HepG2 (cell line): ENCODE results near the gene TMEM217. TPM values are rescaled to one million over a fixed set of nuclear protein-coding genes. Genes with fewer than 3 reads are reported as not detected.
A peak's percentile ranks its signal among the peaks of the same experiment; 100 is the strongest.

Experiments
- GRHL1 ChIP-seq: sonication (generic); formaldehyde crosslinking; conservative IDR thresholded peaks from 2 replicates; pipeline ENCODE4 v1.8.0; 2022; ENCODE audit warnings: missing genetic modification reagents
- HHEX ChIP-seq: IDR thresholded peaks from 2 replicates; pipeline ENCODE4 v1.6.1; 2016; ENCODE audit warnings: control low read depth
- IRF2 ChIP-seq: IDR thresholded peaks from 2 replicates; pipeline ENCODE4 v1.6.1; 2018; ENCODE audit warnings: missing genetic modification reagents, missing compliant biosample characterization
- NONO ChIP-seq, 2 experiments: fragments of 450-650 bp in 1 of 2; sonication (generic) in 1 of 2; formaldehyde crosslinking in 1 of 2; IDR thresholded peaks in 1 of 2; conservative IDR thresholded peaks in 1 of 2; 2 replicates each; pipeline versions ENCODE4 v1.6.1 to v1.8.0; 2017 to 2022; ENCODE audit warnings: mild to moderate bottlenecking in 1 of 2, missing genetic modification reagents in 1 of 2, moderate library complexity in 1 of 2
- PHF8 ChIP-seq: sonication (generic); formaldehyde crosslinking; IDR thresholded peaks from 2 replicates; pipeline ENCODE4 v1.5.0; 2020; ENCODE audit warnings: missing genetic modification reagents
- REPIN1 ChIP-seq: sonication (generic); formaldehyde crosslinking; IDR thresholded peaks from 2 replicates; pipeline ENCODE4 v1.8.0; 2022; ENCODE audit warnings: missing genetic modification reagents, low read depth, mild to moderate bottlenecking, borderline replicate concordance
- TOPORS ChIP-seq: sonication (generic); formaldehyde crosslinking; IDR thresholded peaks from 2 replicates; pipeline ENCODE4 v1.8.0; 2023; ENCODE audit warnings: mild to moderate bottlenecking, missing genetic modification reagents
- ZFP82 ChIP-seq: sonication (generic); formaldehyde crosslinking; IDR thresholded peaks from 2 replicates; pipeline ENCODE4 v1.5.1; 2020; ENCODE audit warnings: mild to moderate bottlenecking, missing genetic modification reagents, borderline replicate concordance
- ZNF260 ChIP-seq: sonication (generic); formaldehyde crosslinking; IDR thresholded peaks from 2 replicates; pipeline ENCODE4 v1.4.0; 2020; ENCODE audit warnings: missing genetic modification reagents, low read depth, mild to moderate bottlenecking, borderline replicate concordance
- ZNF264 ChIP-seq: sonication (generic); formaldehyde crosslinking; IDR thresholded peaks from 2 replicates; pipeline ENCODE4 v1.4.0; 2020; ENCODE audit warnings: missing genetic modification reagents
- ZNF329 ChIP-seq: sonication (generic); formaldehyde crosslinking; IDR thresholded peaks from 2 replicates; pipeline ENCODE4 v1.9.0; 2021; ENCODE audit warnings: low read depth, mild to moderate bottlenecking, missing genetic modification reagents
- ZNF407 ChIP-seq: sonication (generic); formaldehyde crosslinking; IDR thresholded peaks from one replicate; pipeline ENCODE4 v1.5.1; 2020; ENCODE audit warnings: mild to moderate bottlenecking, missing genetic modification reagents; ENCODE audit errors: not compliant biosample characterization
- ZNF687 ChIP-seq: sonication (generic); formaldehyde crosslinking; IDR thresholded peaks from 2 replicates; pipeline ENCODE4 v1.5.1; 2020; ENCODE audit warnings: mild to moderate bottlenecking, missing genetic modification reagents, moderate library complexity
- ZNF773 ChIP-seq: sonication (generic); formaldehyde crosslinking; IDR thresholded peaks from 2 replicates; pipeline ENCODE4 v1.4.0; 2020; ENCODE audit warnings: missing genetic modification reagents, borderline replicate concordance
- polyA plus RNA-seq, 8 experiments: library from polyadenylated mRNA; depleted of rRNA in 3 of 8; stranded (reverse) in 7 of 8; unstranded in 1 of 8; fragments of >200 nt; fragmentation: Illumina TruSeq in 4 of 8; extraction: Trizol in 4 of 8; gene quantifications; 2 replicates each; pipeline versions ENCODE4 v1.2.1 to v1.2.3, GENCODE V29; 2011 to 2016; ENCODE audit warnings: low read depth in 4 of 8, missing spikeins in 1 of 8, mixed read lengths in 1 of 8; ENCODE audit not compliant: insufficient read depth in 1 of 8
- total RNA-seq, 5 experiments: library from RNA; depleted of rRNA; stranded (reverse); fragments of >200 nt; fragmentation: Illumina TruSeq; extraction: Trizol; gene quantifications; 2 replicates each; pipeline ENCODE4 v1.2.3, GENCODE V29; 2016; ENCODE audit warnings: low read depth in 1 of 5

Gene TMEM217
- total and polyA plus RNA-seq, 2 of the 13 experiments (the other 11 are each of a cell fraction or from before 2014, with no cell fraction given): 2.3 to 3.4 TPM

GRCh38 chr6:37171201-37171969, 86.6 kb downstream of the TMEM217 start (continued):
- TF ChIP-seq PHF8 (CRISPR knock-in tag) (no peak; the same call in none of the 2 replicates), ZNF407 (CRISPR knock-in tag) (peak; percentile 42), GRHL1 (CRISPR knock-in tag) (no peak), ZNF687 (peak; percentile 64), ZNF329 (CRISPR knock-in tag) (peak; percentile 55; the same call in 1 of the 2 replicates), ZFP82 (CRISPR knock-in tag) (peak; percentile 28; the same call in 1 of the 2 replicates), HHEX (CRISPR knock-in tag) (no peak), TOPORS (CRISPR knock-in tag) (0 out of 2 replicates have a peak, but pooled peaks have one; percentile 18), ZNF773 (peak; percentile 29; the same call in 1 of the 2 replicates), ZNF260 (CRISPR knock-in tag) (no peak), NONO (IDR thresholded peaks at IDR 0.05) (no peak), NONO (CRISPR knock-in tag; conservative IDR thresholded peaks at IDR 0.05) (no peak), IRF2 (CRISPR knock-in tag) (peak; percentile 25; the same call in 1 of the 2 replicates), ZNF264 (CRISPR knock-in tag) (no peak), REPIN1 (CRISPR knock-in tag) (0 out of 2 replicates have a peak, but pooled peaks have one; percentile 56)
